HG03135 (cell line): ENCODE data around the gene TRIM13.
"Not testable (repeated sequence)": the region's sequence is repeated elsewhere in the genome, so short reads cannot be mapped to it uniquely, and the experiment has no call there.

Experiments
- ATAC-seq: cut with Tn5 transposase; IDR thresholded peaks from one replicate; pipeline ENCODE4 v1.9.1; 2021; ENCODE audit warnings: mild to moderate bottlenecking, moderate library complexity; ENCODE audit not compliant: unreplicated experiment

Gene TRIM13

GRCh38 chr13:49996951-49997895, at the start of gene TRIM13:
TRIM13 (plus strand) TSS chr13:49997042; CDS start chr13:50011941, 14,899 bp downstream.
- peak; percentile 69 for ATAC-seq

- ATAC-seq, result not testable (repeated sequence)
Measured at GRCh38 chr13:49948777-49949270, 48.0 kb upstream of the TRIM13 start.

- no peak for ATAC-seq
Measured at GRCh38 chr13:49951754-49952535, 44.9 kb upstream of the TRIM13 start.

GRCh38 chr13:49953560-49953959, 43.3 kb upstream of the TRIM13 start:
- ATAC-seq, result no peak

GRCh38 chr13:49954674-49955455, 42.0 kb upstream of the TRIM13 start:
- no peak for ATAC-seq

GRCh38 chr13:49956131-49956530, 40.7 kb upstream of the TRIM13 start:
- ATAC-seq, result no peak

- ATAC-seq, result no peak
Measured at GRCh38 chr13:49958321-49958720, 38.5 kb upstream of the TRIM13 start.

- ATAC-seq, result no peak
Measured at GRCh38 chr13:49967456-49967855, 29.4 kb upstream of the TRIM13 start.

GRCh38 chr13:49972709-49973108, 24.1 kb upstream of the TRIM13 start:
- no peak for ATAC-seq

- no peak for ATAC-seq
Measured at GRCh38 chr13:49975826-49976225, 21.0 kb upstream of the TRIM13 start.

GRCh38 chr13:49976314-49977258, 20.3 kb upstream of the TRIM13 start:
- ATAC-seq, result no peak

- no peak for ATAC-seq
Measured at GRCh38 chr13:49977992-49978391, 18.9 kb upstream of the TRIM13 start.

- no peak for ATAC-seq
Measured at GRCh38 chr13:49980266-49980665, 16.6 kb upstream of the TRIM13 start.

GRCh38 chr13:49985129-49985528, 11.7 kb upstream of the TRIM13 start:
- no peak for ATAC-seq

GRCh38 chr13:49986471-49986870, 10.4 kb upstream of the TRIM13 start:
- ATAC-seq, result no peak

GRCh38 chr13:49990612-49991011, 6.2 kb upstream of the TRIM13 start:
- ATAC-seq, result not testable (repeated sequence)

- no peak for ATAC-seq
Measured at GRCh38 chr13:49993111-49993510, 3.7 kb upstream of the TRIM13 start.

- ATAC-seq, result no peak
Measured at GRCh38 chr13:49993666-49994065, 3.2 kb upstream of the TRIM13 start.

GRCh38 chr13:49995625-49996101, 1.2 kb upstream of the TRIM13 start:
- ATAC-seq, result no peak
